ENCODE data around the gene BOD1L1.

The BOD1L1 gene

DNA sequence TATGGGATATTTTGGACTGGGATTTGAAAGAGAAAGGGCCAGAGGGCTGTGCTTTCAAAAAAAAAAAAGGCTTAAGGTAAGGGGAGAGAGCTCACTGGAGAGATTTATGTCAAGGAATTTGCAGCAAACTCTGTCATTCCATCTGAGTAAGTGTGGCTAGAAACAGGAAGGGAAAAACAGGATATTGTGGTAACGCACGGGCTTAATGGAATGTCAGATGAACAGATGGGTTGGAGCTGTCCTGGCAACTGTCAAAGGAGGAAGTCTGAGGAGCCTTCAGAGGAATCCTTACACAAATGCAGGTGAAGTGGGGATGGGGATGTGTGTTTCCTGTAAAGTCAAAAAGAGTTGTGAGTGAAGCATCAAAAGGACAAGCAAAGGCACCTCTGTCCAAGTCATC is 68.1 kb downstream of the BOD1L1 start:
- DNase-seq (ENCODE audit: low read depth in 2 of 2), result no peak

DNA sequence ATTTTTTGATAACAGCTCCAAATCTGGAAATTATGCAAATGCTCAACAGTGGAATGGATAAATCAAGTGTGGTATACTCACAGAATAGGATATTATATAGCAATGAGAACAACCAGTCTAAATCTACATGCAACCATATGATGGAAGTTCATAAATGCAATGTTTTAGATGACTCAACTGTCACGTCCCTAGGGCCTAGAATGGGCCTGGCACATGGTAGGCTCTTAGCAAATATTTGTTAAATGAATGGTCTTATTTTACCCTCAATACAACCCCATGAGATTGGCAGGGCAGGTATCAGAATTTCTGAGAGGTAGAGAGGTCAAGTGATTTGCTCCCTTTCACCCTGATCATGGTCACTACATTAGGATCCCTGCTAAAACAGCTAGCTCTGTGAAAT is 68.6 kb downstream of the BOD1L1 start:
- DNase-seq (ENCODE audit: low read depth in 2 of 2), result no peak

GRCh38 chr4:13555325-13555724 is 72.2 kb downstream of the BOD1L1 start:
- DNase-seq (ENCODE audit: low read depth in 2 of 2), result no peak

DNA sequence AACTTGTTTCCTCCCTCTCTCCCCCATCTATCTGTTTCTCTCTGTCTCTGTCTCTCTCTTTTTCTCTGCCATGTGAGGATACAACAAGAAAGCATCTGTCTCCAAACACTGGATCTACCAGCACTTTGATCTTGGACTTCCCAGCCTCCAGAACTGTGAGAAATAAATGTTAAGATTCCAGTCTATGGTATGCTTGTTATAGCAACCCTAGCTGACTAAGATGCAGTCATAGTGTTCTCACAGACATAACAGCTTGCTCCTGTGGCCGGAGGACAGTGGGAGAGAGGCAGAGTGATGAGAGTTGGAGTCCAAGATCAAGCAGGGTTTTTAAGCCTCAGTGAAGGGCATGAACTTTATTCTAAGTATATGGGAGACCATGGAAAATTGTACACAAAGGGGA is 74.4 kb downstream of the BOD1L1 start:
- DNase-seq (ENCODE audit: low read depth in 2 of 2), result no peak

- peak; percentile 67 to 68 for DNase-seq (ENCODE audit: low read depth in 2 of 2)
Observed at GRCh38 chr4:13548984-13549546, 78.5 kb downstream of the BOD1L1 start.

DNA sequence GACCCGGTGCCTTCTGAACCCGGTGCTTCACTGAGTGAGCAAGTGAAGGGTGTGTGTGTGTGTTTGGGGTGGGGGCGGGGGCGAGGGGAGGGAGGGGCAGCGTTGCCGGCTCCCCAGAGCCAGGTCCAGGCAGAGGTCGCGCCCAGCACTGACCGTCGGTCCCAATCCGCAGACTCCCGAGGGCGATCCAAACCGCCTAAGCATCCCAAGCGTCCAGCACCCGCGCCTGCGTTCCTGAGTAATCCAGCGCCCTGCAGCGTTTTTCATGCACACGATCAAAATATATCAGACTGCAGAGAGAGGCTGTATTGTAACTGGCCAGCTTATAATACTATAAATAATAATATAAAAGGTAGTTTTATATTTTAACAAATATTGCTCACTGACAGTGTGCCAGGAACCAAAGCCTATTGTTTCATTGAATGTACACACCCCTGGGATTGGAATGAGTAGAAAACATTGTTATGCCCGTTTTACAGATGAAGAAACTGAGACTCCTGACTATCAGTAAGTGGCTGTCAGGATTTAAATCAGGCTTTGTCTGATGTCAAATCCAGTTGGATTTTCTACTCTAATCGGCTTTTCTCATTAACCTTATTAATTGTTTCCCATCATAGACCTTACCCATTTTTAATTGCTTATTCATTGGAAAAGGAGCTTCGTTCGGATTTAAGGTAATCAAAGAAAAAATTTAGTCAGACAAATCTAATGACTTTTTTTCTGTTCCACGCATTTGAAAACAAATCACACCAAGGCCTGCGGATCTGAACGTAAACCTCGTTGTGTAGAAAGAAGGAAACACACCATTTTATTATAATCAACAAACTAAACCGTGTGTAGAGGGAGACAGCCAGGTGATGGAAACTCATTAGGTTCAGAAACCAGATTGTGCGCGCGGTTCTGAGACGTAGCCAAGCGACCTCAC is 79.2 kb downstream of the BOD1L1 start:
- DNase-seq (ENCODE audit: low read depth in 2 of 2), result no peak

- no peak for DNase-seq (ENCODE audit: low read depth in 2 of 2)
Observed at GRCh38 chr4:13547485-13548041, 80.0 kb downstream of the BOD1L1 start.

GRCh38 chr4:13546941-13547484 is 80.5 kb downstream of the BOD1L1 start:
- DNase-seq (ENCODE audit: low read depth in 2 of 2), result no peak

- DNase-seq (ENCODE audit: low read depth in 2 of 2), result no peak
Observed at GRCh38 chr4:13546142-13546940, 81.2 kb downstream of the BOD1L1 start.

DNA sequence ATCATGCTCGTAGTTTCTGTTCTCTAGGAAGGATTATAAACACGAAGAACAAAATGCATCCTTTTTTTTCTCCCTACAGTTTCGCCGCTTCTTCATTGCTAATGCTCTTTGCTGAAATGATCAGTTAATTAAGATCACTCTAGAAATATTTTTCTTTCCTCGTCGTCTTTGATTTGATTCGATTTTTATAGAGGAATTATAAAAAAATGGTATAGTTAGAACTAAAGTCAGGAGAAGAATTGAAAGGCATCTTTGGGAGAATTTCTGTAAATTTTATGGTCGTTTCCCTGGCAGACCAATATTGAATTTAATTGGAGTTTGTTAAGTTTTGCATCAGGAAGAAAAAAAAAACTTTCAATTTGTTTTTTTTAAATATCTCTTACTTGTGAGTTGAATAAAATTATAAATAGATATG is 82.1 kb downstream of the BOD1L1 start:
- DNase-seq (ENCODE audit: low read depth in 2 of 2), result no peak

DNA sequence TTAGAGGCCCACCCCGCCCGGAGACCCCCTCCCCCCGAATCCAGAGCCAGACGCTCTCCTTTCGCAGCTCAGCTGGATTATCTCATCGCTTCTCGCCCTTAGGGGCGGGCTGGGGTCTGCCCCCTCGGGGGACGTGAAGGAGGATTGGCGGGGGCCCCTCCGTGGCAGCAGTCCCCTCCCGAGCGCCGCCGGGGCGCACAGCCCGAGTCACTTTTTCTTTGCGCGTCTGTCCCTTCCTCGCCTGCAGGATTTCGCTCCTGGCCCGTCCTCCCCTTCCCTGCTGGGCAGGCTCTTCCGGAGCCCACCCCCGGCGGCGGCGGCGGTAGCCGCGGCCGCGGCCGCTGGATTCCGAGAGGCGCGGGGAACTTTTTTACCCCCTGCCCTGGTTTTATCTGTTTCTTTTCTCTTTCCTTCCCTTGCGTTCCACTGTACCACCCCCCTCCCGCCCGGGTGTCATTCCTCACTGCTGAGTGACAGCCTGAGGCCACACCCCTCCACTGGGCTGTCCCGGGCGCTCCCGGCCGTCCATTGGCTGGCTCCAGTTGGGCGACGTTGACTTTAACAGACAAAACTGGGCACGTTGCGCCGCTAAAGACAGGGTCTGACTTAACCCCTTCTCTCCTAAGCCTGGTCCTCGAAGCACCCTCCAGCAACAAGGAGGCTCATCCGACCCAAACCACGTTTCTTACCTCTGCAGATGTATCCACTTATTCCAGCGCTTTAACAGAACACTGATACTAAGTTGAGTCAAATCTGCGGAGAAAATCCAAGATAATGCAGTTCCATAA is 82.7 kb downstream of the BOD1L1 start:
- no peak for DNase-seq (ENCODE audit: low read depth in 2 of 2)

GRCh38 chr4:13543839-13544605 is 83.5 kb downstream of the BOD1L1 start, which contains the start of gene NKX3-2:
TSS of gene NKX3-2 (minus strand) at chr4:13544508. CDS start at chr4:13544414, 94 bp downstream.
- DNase-seq (ENCODE audit: low read depth in 2 of 2), result no peak

- DNase-seq (ENCODE audit: low read depth in 2 of 2), result no peak
Observed at GRCh38 chr4:13543032-13543838, 84.3 kb downstream of the BOD1L1 start.

DNA sequence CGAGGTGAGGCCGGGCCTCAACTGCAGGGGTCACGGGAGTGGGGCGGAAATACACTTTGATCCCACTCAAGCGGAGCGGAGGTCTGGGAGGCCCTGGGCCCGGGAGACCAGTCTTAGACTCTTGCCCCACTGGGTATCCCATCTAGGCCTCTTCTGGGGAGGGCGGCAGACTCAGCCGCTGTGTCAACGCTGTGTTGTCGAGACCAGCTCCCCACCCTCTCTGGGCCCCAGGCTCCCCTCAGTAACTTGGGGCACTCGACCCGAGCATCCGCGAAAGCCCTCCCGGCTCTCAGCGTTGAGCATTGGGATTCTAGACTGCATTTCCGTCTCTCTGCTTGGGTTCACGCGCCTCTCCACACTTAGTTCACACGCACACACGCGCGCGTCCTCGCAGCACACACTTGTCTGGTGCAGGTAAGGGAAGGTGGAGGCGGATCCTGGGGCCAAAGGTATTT is 84.9 kb downstream of the BOD1L1 start:
- no peak for DNase-seq (ENCODE audit: low read depth in 2 of 2)

DNA sequence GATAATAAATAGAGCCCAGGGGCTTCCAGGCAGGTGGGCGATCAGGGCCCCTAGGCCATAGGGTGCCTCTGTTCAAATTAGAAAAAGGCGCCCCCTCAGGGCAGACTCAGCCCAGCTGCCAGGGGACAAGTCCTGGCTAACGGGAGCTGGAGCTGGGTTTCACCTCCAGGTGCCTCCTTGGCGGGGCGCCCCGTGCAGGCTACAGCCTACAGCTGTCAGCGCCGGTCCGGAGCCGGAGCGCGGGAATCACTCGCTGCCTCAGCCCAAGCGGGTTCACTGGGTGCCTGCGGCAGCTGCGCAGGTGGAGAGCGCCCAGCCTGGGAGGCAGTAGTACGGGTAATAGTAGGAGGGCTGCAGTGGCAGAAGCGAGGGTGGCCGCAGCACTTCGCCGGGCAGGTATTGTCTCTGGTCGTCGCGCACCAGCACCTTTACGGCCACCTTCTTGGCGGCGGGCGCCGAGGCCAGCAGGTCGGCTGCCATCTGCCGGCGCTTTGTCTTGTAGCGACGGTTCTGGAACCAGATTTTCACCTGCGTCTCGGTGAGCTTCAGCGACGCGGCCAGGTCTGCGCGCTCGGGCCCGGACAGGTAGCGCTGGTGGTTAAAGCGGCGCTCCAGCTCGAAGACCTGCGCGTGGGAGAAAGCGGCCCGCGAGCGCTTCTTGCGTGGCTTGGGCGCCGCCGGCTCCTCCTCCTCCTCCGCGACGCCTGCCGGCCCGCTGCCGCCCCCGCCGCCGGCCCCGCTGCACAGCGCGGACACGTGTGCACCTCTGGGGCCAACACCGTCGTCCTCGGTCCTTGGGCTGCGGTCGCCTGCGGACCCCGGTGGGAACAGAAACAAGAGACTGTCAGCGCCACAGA is 85.6 kb downstream of the BOD1L1 start:
- DNase-seq (ENCODE audit: low read depth in 2 of 2), result no peak

- DNase-seq (ENCODE audit: low read depth in 2 of 2), result no peak
Observed at GRCh38 chr4:13541176-13541604, 86.3 kb downstream of the BOD1L1 start.

DNA sequence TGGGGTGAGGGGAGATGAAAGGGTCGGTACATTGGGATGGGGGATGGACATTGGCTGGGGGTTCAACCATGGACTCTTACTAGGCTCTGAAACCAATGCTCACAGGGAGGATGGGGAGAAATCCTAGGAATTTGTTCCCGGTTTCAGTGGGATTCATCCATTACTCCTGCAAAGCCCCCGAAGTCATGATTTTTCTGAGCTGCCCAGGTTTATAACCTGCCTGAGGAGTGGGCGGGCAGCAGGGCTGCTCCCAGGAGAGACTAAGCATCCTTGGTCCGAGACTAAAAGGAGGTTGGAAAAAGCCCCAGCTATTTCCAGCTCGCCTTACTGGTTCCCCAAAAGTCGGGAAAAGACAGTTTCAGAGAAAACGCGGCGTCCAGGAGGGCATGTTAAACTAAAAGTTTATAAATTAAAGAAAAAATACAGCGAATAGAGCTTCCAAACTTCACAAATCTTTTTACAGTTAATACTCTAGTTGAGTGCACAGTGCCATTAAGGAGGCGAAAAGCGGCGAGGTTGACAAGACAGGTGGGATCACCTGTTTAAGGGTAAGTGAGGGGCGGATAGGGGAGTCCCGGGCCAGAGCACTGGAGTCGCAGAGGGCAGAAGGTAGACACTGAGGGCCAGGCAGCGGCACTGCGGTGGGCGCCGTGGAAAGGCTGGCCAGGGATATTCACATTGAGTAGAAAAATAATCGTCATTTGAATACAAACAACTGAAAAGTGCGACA is 86.9 kb downstream of the BOD1L1 start:
- DNase-seq (ENCODE audit: low read depth in 2 of 2), result no peak

Data from activated CD8-positive, alpha-beta memory T cell treated with anti-CD3 and anti-CD28 coated beads for 4 hours (primary cell).